HUES64 (cell line): ENCODE results near the gene LPAR5.

Experiments used
- H3K27ac ChIP-seq: 2 replicates; pipeline ENCODE4 v1.7.0; 2013; ENCODE audit warnings: low read depth, low read length, inconsistent platforms
- H3K27me3 ChIP-seq: 2 replicates; pipeline ENCODE4 v1.6.1; 2013; ENCODE audit warnings: mild to moderate bottlenecking, low read length; ENCODE audit not compliant: insufficient read depth
- H3K36me3 ChIP-seq: 2 replicates; pipeline ENCODE4 v1.6.1; 2013; ENCODE audit warnings: mild to moderate bottlenecking, low read length; ENCODE audit not compliant: insufficient read depth
- H3K4me1 ChIP-seq: 2 replicates; pipeline ENCODE4 v1.6.1; 2013; ENCODE audit warnings: mild to moderate bottlenecking, low read length, moderate library complexity; ENCODE audit not compliant: insufficient read depth
- H3K4me3 ChIP-seq: 2 replicates; pipeline ENCODE4 v1.5.1; 2013; ENCODE audit warnings: mild to moderate bottlenecking, low read length, moderate library complexity
- H3K9ac ChIP-seq: 2 replicates; pipeline ENCODE4 v1.6.1; 2013; ENCODE audit warnings: mild to moderate bottlenecking, low read depth, low read length
- H3K9me3 ChIP-seq: 2 replicates; pipeline ENCODE4 v1.6.1; 2013; ENCODE audit warnings: low read depth, low read length; ENCODE audit not compliant: insufficient read depth
- WGBS: fragments of 150-250, 120-280 bp; methylation state at CpG from one replicate; pipeline ENCODE4 v1.1.7; 2013; ENCODE audit warnings: missing lambda C conversion rate; 5-methylcytosine and 5-hydroxymethylcytosine counted together

Gene LPAR5

GRCh38 chr12:6638305-6638704, 2.5 kb upstream of the LPAR5 start:
- Histone ChIP-seq H3K27me3 (no peaks in the 10 kb centered on the region; the same call in none of the 2 replicates), H3K9me3 (no peaks in the 10 kb centered on the region), H3K4me3 (no peak overlapping the region), H3K4me1 (peaks cover 2% of the 10 kb centered on the region; the same call in 1 of the 2 replicates), H3K27ac (no peak overlapping the region), H3K36me3 (no peaks in the 10 kb centered on the region), H3K9ac (0 out of 2 replicates have a peak overlapping the region, but pooled peaks have one; percentile 9)
- WGBS, result 88% methylated on average over 9 of the region's 9 CpGs

- no peaks in the 10 kb centered on the region; the same call in 1 of the 2 replicates for H3K27me3 ChIP-seq
- WGBS, result 63% methylated on average over 5 of the region's 5 CpGs
- peaks cover 7% of the 10 kb centered on the region; the same call in 1 of the 2 replicates for H3K4me1 ChIP-seq
- no peak overlapping the region for H3K9ac ChIP-seq
- no peak overlapping the region for H3K27ac ChIP-seq
- H3K4me3 ChIP-seq, result no peak overlapping the region
- no peaks in the 10 kb centered on the region for H3K9me3 ChIP-seq
- H3K36me3 ChIP-seq, result no peaks in the 10 kb centered on the region
These were observed 344 bp downstream of the LPAR5 start for GRCh38 chr12:6635375-6635855.

- Histone ChIP-seq H3K36me3 (no peaks in the 10 kb centered on the region), H3K9me3 (no peaks in the 10 kb centered on the region), H3K4me3 (no peak overlapping the region), H3K9ac (no peak overlapping the region), H3K27me3 (no peaks in the 10 kb centered on the region), H3K27ac (no peak overlapping the region), H3K4me1 (peaks cover 7% of the 10 kb centered on the region; the same call in 1 of the 2 replicates)
- WGBS, result 81% methylated on average over 21 of the region's 21 CpGs
These were observed 3.5 kb downstream of the LPAR5 start for GRCh38 chr12:6632026-6632983.

GRCh38 chr12:6631549-6631961, 4.2 kb downstream of the LPAR5 start:
- 93% methylated on average over 2 of the region's 3 CpGs for WGBS
- no peaks in the 10 kb centered on the region for H3K36me3 ChIP-seq
- no peak overlapping the region for H3K9ac ChIP-seq
- H3K9me3 ChIP-seq, result no peaks in the 10 kb centered on the region
- no peak overlapping the region for H3K27ac ChIP-seq
- no peaks in the 10 kb centered on the region for H3K27me3 ChIP-seq
- H3K4me3 ChIP-seq, result no peak overlapping the region
- H3K4me1 ChIP-seq, result peaks cover 7% of the 10 kb centered on the region; the same call in 1 of the 2 replicates

GRCh38 chr12:6630736-6631135, 5.0 kb downstream of the LPAR5 start:
- 77% methylated on average over 5 of the region's 5 CpGs for WGBS
- Histone ChIP-seq H3K4me3 (no peak overlapping the region), H3K9ac (no peak overlapping the region; the same call in 1 of the 2 replicates), H3K27ac (no peak overlapping the region), H3K27me3 (no peaks in the 10 kb centered on the region), H3K4me1 (peaks cover 5% of the 10 kb centered on the region; the same call in 1 of the 2 replicates), H3K9me3 (no peaks in the 10 kb centered on the region), H3K36me3 (no peaks in the 10 kb centered on the region)

GRCh38 chr12:6627616-6628015, 8.1 kb downstream of the LPAR5 start:
- no peaks in the 10 kb centered on the region for H3K27me3 ChIP-seq
- H3K9ac ChIP-seq, result no peak overlapping the region
- no peak overlapping the region for H3K4me3 ChIP-seq
- H3K4me1 ChIP-seq, result peaks cover 3% of the 10 kb centered on the region; the same call in 1 of the 2 replicates
- H3K36me3 ChIP-seq, result no peaks in the 10 kb centered on the region
- 65% methylated on average over 7 of the region's 7 CpGs for WGBS
- no peaks in the 10 kb centered on the region for H3K9me3 ChIP-seq
- H3K27ac ChIP-seq, result no peak overlapping the region

- Histone ChIP-seq H3K4me3 (no peak overlapping the region), H3K27ac (no peak overlapping the region), H3K9ac (no peak overlapping the region), H3K4me1 (no peaks in the 10 kb centered on the region), H3K36me3 (no peaks in the 10 kb centered on the region), H3K9me3 (no peaks in the 10 kb centered on the region), H3K27me3 (no peaks in the 10 kb centered on the region)
- WGBS, result 95% methylated on average over 8 of the region's 8 CpGs
These were observed 9.0 kb downstream of the LPAR5 start for GRCh38 chr12:6626654-6627283.

- H3K9me3 ChIP-seq, result no peaks in the 10 kb centered on the region
- no peak overlapping the region for H3K9ac ChIP-seq
- H3K4me3 ChIP-seq, result no peak overlapping the region
These were observed 14.9 kb downstream of the LPAR5 start for GRCh38 chr12:6620885-6621274.

GRCh38 chr12:6620137-6620884, 15.4 kb downstream of the LPAR5 start:
- Histone ChIP-seq H3K4me1 (no peaks in the 10 kb centered on the region), H3K36me3 (no peaks in the 10 kb centered on the region), H3K27ac (no peak overlapping the region), H3K27me3 (peaks cover 23% of the 10 kb centered on the region), H3K9me3 (no peaks in the 10 kb centered on the region), H3K4me3 (peak overlapping the region; percentile 20; the same call in 1 of the 2 replicates), H3K9ac (peak overlapping the region; percentile 34; the same call in 1 of the 2 replicates)
- WGBS, result 58% methylated on average over 88 of the region's 88 CpGs

More at GRCh38 chr12:6620885-6621274, 14.9 kb downstream of the LPAR5 start:
- Histone ChIP-seq H3K27me3 (peaks cover 23% of the 10 kb centered on the region), H3K36me3 (no peaks in the 10 kb centered on the region), H3K27ac (no peak overlapping the region), H3K4me1 (no peaks in the 10 kb centered on the region)
- WGBS, result 95% methylated on average over 29 of the region's 29 CpGs

- no peak overlapping the region for H3K9ac ChIP-seq
- H3K27me3 ChIP-seq, result peaks cover 23% of the 10 kb centered on the region
- no peaks in the 10 kb centered on the region for H3K36me3 ChIP-seq
- no peak overlapping the region for H3K4me3 ChIP-seq
- 91% methylated on average over 4 of the region's 5 CpGs for WGBS
- H3K9me3 ChIP-seq, result no peaks in the 10 kb centered on the region
- peaks cover 6% of the 10 kb centered on the region for H3K4me1 ChIP-seq
- no peak overlapping the region for H3K27ac ChIP-seq
These were observed 17.1 kb downstream of the LPAR5 start for GRCh38 chr12:6618483-6619225.
